ENCODE measurements around the gene OSBPL10. TPM values are rescaled to one million over a fixed set of nuclear protein-coding genes. Genes with fewer than 3 reads are reported as not detected.
A peak's percentile ranks its signal among the peaks of the same experiment; 100 is the strongest.
"Not testable (repeated sequence)": the region's sequence is repeated elsewhere in the genome, so short reads cannot be mapped to it uniquely, and the experiment has no call there.

OSBPL10 gene, protein sequence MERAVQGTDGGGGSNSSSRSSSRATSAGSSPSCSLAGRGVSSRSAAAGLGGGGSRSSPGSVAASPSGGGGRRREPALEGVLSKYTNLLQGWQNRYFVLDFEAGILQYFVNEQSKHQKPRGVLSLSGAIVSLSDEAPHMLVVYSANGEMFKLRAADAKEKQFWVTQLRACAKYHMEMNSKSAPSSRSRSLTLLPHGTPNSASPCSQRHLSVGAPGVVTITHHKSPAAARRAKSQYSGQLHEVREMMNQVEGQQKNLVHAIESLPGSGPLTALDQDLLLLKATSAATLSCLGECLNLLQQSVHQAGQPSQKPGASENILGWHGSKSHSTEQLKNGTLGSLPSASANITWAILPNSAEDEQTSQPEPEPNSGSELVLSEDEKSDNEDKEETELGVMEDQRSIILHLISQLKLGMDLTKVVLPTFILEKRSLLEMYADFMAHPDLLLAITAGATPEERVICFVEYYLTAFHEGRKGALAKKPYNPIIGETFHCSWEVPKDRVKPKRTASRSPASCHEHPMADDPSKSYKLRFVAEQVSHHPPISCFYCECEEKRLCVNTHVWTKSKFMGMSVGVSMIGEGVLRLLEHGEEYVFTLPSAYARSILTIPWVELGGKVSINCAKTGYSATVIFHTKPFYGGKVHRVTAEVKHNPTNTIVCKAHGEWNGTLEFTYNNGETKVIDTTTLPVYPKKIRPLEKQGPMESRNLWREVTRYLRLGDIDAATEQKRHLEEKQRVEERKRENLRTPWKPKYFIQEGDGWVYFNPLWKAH
- total RNA-seq: 1 to 10 TPM; 3.2 to 7.0 (median 6.8) TPM

DNA sequence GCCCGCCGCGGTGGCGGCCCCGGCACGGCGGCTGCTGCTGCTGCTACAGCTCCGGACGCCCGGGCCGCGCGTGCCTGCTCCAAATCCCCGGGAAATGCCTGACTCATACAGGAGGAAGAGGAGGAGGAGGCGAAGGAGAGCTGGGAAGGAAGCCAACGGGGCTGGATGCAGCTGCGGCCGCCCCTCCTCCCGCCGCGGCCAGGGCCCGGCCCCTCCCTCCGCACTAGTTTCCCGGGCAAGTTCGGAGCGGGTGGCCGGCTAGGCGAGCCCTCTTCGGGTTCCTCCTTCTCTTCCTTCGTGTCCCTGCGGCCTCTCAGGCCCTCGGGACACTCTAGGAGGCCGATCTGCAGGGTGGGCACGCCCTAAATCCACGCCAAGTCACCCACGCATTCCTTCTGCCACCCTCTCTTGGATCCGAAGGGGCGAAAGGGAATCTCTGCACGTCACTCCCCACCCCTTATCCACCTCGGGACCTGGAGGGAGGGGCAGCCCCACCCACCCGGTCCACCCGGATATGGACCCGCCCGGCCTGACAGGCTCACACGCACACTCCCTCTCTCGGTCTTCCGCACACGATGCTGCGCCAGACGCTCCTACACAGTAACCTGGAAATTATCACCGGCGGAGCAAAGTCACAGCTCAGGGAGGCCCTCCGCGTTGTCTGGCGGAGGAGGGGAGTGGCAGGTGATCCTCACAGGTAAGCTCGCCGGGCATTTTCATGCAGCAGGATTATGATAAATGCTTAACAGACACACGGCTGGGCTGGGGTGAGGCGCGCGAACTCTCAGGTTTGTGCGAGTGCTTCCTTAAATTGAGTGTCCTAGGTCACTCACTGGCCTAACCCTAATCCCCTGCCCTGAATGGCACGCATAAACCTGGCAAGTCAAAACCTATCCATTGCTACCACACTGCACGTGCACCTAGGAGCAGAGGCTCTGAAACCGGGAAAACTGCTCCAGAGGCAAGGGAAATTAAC, at the start of gene OSBPL10, which contains the start of gene ZNF860:
OSBPL10 (minus strand) TSS at position 57 of the 976 bp plus-strand sequence. CDS start 83 bp downstream, outside the sequence.
ZNF860 (plus strand) TSS at position 545 of the 976 bp plus-strand sequence. CDS start 7,330 bp downstream, outside the sequence.
- Mint-ChIP-seq H3K27me3 (ENCODE audit: low read depth) (peaks cover 40% of the 10 kb centered on the region), H3K4me1 (ENCODE audit: low read depth) (peaks cover 28% of the 10 kb centered on the region), H3K36me3 (ENCODE audit: insufficient read depth) (no peaks in the 10 kb centered on the region), H3K4me3 (peak within 1 kb of the TSS; percentile 82), H3K9me3 (no peaks in the 10 kb centered on the region)
- no peak for DNase-seq
- ATAC-seq: peak; percentile 24 to 39

DNA sequence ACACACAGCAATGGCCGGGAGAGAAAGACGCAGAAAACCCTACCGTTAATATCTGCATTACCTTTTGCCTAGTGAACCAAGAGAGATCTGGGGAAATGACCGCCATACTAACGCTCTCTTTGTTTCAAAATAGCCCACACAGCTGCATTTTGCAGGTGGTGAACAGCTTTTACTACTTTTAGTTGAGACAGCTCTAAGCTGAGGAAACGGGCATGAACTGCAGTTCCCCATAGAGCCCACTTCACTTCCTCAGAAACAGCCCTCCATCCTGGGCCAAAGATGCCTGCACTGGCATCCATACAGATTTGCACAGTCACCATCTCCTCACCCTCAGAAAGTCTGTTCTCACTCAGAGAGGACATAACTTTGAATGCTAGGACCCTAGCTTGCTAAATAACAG, 45.5 kb upstream of the OSBPL10 start:
- Mint-ChIP-seq H3K9me3 (no peaks in the 10 kb centered on the region), H3K27me3 (ENCODE audit: low read depth) (peaks cover 3% of the 10 kb centered on the region), H3K4me1 (ENCODE audit: low read depth) (no peaks in the 10 kb centered on the region), H3K36me3 (ENCODE audit: insufficient read depth) (no peaks in the 10 kb centered on the region), H3K4me3 (no peak overlapping the region)
- DNase-seq: no peak
- no peak for ATAC-seq

DNA sequence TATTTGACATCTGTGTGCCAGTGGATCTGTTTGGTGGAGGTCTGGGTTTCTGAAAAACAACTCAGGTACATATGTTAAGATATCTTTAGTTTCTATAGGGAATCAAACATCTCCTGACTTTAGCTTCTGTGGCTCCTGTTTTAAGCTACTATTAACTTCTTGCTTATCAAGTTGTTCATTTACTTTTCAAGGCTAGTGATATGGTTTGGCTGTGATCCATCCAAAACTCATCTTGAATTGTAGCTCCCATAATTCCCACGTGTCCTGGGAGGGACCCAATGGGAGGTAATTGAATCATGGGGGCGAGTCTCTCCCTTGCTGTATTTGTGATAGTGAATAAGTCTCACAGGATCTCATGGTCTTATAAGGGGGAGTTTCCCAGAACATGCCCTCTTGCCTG, 41.9 kb upstream of the OSBPL10 start:
- Mint-ChIP-seq H3K27me3 (ENCODE audit: low read depth) (peaks cover 3% of the 10 kb centered on the region), H3K36me3 (ENCODE audit: insufficient read depth) (no peaks in the 10 kb centered on the region), H3K4me3 (no peak overlapping the region), H3K4me1 (ENCODE audit: low read depth) (peaks cover 2% of the 10 kb centered on the region), H3K9me3 (no peaks in the 10 kb centered on the region)
- ATAC-seq: no peak
- no peak for DNase-seq

DNA sequence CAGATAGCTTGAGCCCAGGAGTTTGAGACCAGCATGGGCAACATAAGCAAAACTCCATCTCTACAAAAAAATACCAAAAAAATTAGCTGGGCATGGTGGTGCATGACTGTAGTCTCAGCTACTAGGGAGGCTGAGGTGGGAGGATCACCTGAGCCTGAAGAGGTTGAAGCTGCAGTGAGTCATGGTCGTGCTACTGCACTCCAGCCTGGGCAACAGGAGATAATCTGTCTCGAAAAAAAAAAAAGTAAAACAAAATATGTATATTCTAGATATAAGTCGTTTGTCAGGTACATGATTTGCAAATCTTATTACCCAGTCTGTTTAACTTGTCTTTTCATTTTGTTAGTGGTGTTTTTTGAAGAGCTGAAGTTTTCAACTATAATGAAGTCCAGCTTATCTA, 40.7 kb upstream of the OSBPL10 start:
- peaks cover 2% of the 10 kb centered on the region for H3K4me1 Mint-ChIP-seq (ENCODE audit: low read depth)
- H3K9me3 Mint-ChIP-seq: no peaks in the 10 kb centered on the region
- no peak for ATAC-seq
- no peaks in the 10 kb centered on the region for H3K36me3 Mint-ChIP-seq (ENCODE audit: insufficient read depth)
- no peak overlapping the region for H3K4me3 Mint-ChIP-seq
- H3K27me3 Mint-ChIP-seq (ENCODE audit: low read depth): no peaks in the 10 kb centered on the region
- DNase-seq: no peak

DNA sequence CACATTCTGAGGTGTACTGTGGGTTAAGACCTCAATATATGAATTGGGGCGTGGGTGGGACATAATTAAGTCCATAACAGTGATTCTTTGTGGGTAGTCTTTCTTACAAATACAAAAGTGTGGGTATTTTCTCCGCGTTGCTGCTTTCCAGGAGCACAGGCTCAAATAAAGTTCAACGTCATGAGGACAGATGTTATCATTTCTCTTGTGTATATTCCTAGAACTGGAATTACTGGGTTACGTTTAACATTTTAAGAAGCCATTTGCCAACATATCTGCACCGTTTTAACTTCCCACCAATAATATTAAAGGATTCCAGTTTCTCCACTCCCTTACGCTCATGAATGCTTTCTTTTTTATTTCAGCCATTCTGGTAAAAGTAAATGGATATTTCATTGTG, 40.1 kb upstream of the OSBPL10 start:
- Mint-ChIP-seq H3K27me3 (ENCODE audit: low read depth) (no peaks in the 10 kb centered on the region), H3K9me3 (no peaks in the 10 kb centered on the region), H3K36me3 (ENCODE audit: insufficient read depth) (no peaks in the 10 kb centered on the region), H3K4me3 (no peak overlapping the region), H3K4me1 (ENCODE audit: low read depth) (peaks cover 2% of the 10 kb centered on the region)
- DNase-seq (no peak), ATAC-seq (no peak)

DNA sequence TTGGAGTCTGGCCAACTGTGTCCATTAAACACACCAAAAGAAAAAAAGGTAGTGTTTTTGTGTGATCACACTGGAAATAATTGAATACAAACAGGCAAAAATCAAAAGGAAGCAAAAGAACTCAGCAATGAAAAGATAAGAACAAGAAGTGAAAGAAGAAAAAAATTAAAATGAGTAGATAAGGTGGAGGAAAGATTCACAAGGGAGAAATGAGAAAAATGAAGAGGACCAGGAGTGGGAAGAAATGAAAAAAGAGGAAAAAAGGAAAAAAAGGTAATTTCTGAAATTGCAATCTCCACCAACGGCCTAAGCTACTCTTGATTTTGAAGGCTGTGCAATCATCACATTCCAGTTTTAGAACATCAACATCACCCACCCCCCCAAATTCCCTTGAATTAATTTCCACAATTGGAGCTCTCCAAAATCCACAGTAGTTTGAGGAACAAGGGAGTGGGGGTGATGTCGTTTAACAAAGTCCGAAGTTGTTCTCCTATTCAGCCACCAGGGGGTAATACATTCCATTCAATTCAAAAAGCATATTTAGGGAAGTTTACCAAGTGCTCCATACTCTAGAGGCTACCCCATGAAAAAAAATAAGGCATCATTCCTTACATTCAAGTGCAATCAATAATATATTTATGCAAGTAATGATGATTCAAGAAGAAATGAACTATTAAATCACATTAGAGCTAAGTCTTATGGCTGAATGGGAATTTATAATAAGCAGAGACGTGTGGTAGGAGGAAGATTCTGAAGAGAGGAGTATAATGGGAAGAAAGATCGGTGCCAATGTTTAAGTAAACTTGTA, 37.9 kb upstream of the OSBPL10 start:
- DNase-seq (no peak), ATAC-seq (no peak)
- no peaks in the 10 kb centered on the region for H3K27me3 Mint-ChIP-seq (ENCODE audit: low read depth)
- H3K4me3 Mint-ChIP-seq: no peak overlapping the region
- no peaks in the 10 kb centered on the region for H3K9me3 Mint-ChIP-seq
- peaks cover 2% of the 10 kb centered on the region for H3K4me1 Mint-ChIP-seq (ENCODE audit: low read depth)
- no peaks in the 10 kb centered on the region for H3K36me3 Mint-ChIP-seq (ENCODE audit: insufficient read depth)

DNA sequence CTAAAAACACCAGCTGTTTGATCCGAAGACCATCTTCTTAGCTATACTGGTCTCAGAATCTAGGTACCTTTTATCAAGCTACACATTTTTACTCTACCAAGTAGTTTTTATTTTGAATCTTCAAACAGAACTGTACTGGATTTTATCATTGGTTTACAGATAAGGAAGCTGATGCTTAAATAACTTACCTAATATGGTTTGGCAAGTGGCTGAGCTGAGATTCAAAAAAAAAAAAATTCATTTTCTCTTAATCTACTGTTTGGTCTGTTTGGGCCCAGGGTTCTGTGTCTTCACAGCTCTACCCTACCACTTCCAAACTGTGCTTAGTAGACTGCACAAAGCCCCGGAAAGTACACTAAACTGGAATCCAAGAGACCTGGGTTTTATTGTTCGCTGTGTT, 36.2 kb upstream of the OSBPL10 start:
- H3K36me3 Mint-ChIP-seq (ENCODE audit: insufficient read depth): no peaks in the 10 kb centered on the region
- DNase-seq (no peak), ATAC-seq (no peak)
- peaks cover 2% of the 10 kb centered on the region for H3K4me1 Mint-ChIP-seq (ENCODE audit: low read depth)
- no peaks in the 10 kb centered on the region for H3K9me3 Mint-ChIP-seq
- peaks cover 3% of the 10 kb centered on the region for H3K27me3 Mint-ChIP-seq (ENCODE audit: low read depth)
- no peak overlapping the region for H3K4me3 Mint-ChIP-seq

DNA sequence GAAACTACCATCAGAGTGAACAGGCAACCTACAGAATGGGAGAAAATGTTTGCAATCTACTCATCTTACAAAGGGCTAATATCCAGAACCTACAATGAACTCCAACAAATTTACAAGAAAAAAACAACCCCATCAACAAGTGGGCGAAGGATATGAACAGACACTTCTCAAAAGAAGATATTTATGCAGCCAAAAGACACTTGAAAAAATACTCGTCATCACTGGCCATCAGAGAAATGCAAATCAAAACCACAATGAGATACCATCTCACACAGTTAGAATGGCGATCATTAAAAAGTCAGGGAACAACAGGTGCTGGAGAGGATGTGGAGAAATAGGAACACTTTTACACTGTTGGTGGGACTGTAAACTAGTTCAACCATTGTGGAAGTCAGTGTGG, 34.6 kb upstream of the OSBPL10 start:
- not testable (repeated sequence) for H3K9me3 Mint-ChIP-seq; H3K36me3 Mint-ChIP-seq (ENCODE audit: insufficient read depth); H3K27me3 Mint-ChIP-seq (ENCODE audit: low read depth); ATAC-seq; DNase-seq; H3K4me3 Mint-ChIP-seq; H3K4me1 Mint-ChIP-seq (ENCODE audit: low read depth)

DNA sequence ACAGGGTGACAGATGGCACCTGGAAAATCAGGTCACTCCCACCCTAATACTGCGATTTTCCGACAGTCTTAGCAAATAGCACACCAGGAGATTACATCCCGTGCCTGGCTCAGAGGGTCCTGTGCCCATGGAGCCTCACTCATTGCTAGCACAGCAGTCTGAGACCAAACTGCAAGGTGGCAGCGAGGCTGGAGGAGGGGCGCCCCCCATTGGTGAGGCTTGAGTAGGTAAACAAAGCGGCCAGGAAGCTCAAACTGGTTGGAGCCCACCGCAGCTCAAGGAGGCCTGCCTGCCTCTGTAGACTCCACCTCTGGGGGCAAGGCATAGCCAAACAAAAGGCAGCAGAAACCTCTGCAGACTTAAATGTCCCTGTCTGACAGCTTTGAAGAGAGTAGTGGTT, 29.6 kb upstream of the OSBPL10 start:
- ATAC-seq; H3K9me3 Mint-ChIP-seq; DNase-seq; H3K4me1 Mint-ChIP-seq (ENCODE audit: low read depth); H3K4me3 Mint-ChIP-seq; H3K36me3 Mint-ChIP-seq (ENCODE audit: insufficient read depth): not testable (repeated sequence)
- H3K27me3 Mint-ChIP-seq (ENCODE audit: low read depth): peaks cover 14% of the 10 kb centered on the region

DNA sequence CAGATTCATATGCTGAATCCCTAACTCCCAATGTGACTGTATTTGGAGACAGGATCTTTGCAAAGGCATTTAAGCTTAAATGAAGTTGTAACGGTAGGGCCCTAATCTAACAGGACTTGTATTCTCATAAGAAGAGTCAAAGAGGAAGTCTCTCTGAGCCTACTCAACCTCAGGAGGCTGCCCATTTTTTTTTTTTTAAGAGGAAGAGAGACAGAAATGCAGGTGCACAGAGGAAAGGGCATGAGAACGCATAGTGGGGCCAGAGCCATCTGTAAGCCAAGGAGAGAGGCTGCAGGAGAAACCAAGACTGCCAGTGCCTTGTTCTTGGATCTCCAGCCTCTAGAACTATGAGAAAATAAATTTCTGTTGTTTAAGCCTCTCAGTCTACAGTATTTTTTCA, 28.9 kb upstream of the OSBPL10 start:
- Mint-ChIP-seq H3K4me3 (no peak overlapping the region), H3K9me3 (no peaks in the 10 kb centered on the region), H3K4me1 (ENCODE audit: low read depth) (peaks cover 3% of the 10 kb centered on the region), H3K27me3 (ENCODE audit: low read depth) (peaks cover 14% of the 10 kb centered on the region), H3K36me3 (ENCODE audit: insufficient read depth) (no peaks in the 10 kb centered on the region)
- ATAC-seq (no peak), DNase-seq (no peak)

DNA sequence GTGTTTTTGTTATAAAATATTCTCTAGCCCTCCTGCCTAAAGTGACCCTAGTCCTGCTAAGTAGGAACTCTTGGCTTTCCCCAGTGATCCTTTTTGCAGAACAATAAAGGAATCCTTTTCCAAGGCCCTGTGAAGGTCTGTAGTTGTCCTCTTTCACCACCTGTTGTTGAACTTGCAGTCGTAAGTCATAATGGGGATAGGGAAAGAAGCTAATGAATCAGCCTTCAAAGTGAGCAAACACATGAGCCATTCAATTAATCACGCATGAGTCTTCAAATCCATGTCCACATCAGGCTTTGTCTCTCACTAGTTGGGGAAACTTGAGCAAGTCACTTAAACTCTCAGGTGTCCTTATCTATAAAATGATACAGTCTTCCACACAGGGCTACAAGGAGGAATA, 28.0 kb upstream of the OSBPL10 start:
- peaks cover 3% of the 10 kb centered on the region for H3K4me1 Mint-ChIP-seq (ENCODE audit: low read depth)
- H3K9me3 Mint-ChIP-seq: no peaks in the 10 kb centered on the region
- H3K4me3 Mint-ChIP-seq: no peak overlapping the region
- H3K27me3 Mint-ChIP-seq (ENCODE audit: low read depth): peaks cover 16% of the 10 kb centered on the region
- no peaks in the 10 kb centered on the region for H3K36me3 Mint-ChIP-seq (ENCODE audit: insufficient read depth)
- ATAC-seq (no peak), DNase-seq (no peak)

DNA sequence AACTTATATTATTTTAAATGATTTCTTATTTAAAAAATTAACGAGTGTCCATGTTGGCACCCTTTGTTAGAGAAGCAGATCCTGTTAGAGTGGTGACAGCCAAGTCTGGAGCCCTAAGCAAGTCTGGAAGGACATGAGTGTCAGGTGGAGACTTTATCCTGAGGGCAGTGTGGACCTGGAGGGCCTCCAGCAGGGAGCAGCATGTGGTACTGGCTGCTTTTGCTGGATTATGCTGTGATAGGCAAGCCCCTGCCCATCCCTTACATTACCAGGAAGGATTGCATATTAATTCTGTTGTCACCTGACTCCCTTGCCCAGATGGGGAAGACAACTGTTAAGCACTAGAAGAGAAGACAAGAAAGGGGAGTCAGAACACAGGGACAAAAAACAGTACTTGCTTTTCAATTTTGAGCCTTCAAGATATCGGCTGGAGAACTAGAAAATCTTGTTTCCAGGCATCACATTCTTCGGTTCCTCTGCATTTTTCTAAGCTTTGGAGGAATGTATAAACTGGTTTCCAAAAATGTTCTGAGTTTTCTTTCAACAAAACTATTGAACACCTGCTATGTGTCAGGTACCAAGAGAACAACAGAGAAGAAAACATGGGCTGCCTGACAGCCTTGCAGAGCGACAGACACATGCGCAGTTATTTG, 23.2 kb upstream of the OSBPL10 start:
- no peak for ATAC-seq

DNA sequence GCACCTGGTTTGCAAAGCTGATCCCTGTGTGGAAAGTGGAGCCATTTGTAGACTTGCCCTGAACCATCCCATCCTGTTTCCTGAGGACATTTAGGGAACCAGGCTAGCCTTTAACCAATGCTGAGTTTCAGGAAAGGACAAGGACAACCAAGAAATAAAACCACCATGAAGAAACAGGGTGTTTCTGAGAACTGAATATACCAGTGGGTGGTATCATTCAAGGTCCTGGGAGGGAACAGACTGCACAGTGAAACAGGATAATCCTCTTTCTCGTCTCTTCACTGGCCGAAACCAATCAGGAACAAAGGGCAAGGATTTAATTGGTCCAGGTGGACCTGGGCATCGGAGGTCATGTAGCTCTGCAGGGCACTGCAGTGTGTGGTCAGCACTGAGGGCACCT, 22.3 kb upstream of the OSBPL10 start:
- H3K4me1 Mint-ChIP-seq (ENCODE audit: low read depth): no peaks in the 10 kb centered on the region
- no peaks in the 10 kb centered on the region for H3K9me3 Mint-ChIP-seq
- DNase-seq (no peak), ATAC-seq (no peak)
- no peak overlapping the region for H3K4me3 Mint-ChIP-seq
- peaks cover 18% of the 10 kb centered on the region for H3K27me3 Mint-ChIP-seq (ENCODE audit: low read depth)
- H3K36me3 Mint-ChIP-seq (ENCODE audit: insufficient read depth): no peaks in the 10 kb centered on the region

More for the DNA sequence above, 23.2 kb upstream of the OSBPL10 start:
- Mint-ChIP-seq H3K4me3 (no peak overlapping the region), H3K36me3 (ENCODE audit: insufficient read depth) (no peaks in the 10 kb centered on the region), H3K9me3 (no peaks in the 10 kb centered on the region), H3K27me3 (ENCODE audit: low read depth) (peaks cover 18% of the 10 kb centered on the region), H3K4me1 (ENCODE audit: low read depth) (no peaks in the 10 kb centered on the region)
- no peak for DNase-seq
